HL-60 (cell line): Measurements from ENCODE around the gene PEX5L.

ENCODE experiments used
- GABPA ChIP-seq: IDR thresholded peaks from 2 replicates; pipeline ENCODE4 v1.6.1; 2012; ENCODE audit warnings: low read depth
- POLR2AphosphoS5 ChIP-seq: IDR thresholded peaks from 2 replicates; pipeline ENCODE4 v1.6.1; 2012; ENCODE audit warnings: low read depth
- TF ChIP-seq, protein P1 (sequence below): IDR thresholded peaks from one replicate; pipeline ENCODE4 v1.5.1; 2011; ENCODE audit warnings: low read length, control low read depth, inconsistent platforms; ENCODE audit not compliant: insufficient read depth

DNA sequence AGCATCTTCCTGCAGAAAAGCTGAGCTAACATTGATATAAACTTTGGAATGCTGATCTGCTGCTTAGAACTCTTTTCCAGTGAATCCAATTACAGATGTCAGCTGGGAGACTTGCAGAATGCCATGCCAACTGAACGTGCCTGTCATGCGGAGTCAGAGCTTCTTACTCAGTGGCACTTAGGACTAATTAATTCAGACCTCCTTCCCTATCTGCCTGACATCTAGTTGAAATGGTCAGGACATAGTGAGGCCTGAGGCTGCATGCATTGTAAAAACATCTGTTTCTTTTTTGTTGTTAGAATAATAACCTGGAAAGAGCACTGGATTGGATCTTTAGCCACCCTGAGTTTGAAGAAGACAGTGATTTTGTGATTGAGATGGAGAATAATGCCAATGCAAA lies 271.3 kb downstream of the PEX5L start:
- TF ChIP-seq, protein P1, sequence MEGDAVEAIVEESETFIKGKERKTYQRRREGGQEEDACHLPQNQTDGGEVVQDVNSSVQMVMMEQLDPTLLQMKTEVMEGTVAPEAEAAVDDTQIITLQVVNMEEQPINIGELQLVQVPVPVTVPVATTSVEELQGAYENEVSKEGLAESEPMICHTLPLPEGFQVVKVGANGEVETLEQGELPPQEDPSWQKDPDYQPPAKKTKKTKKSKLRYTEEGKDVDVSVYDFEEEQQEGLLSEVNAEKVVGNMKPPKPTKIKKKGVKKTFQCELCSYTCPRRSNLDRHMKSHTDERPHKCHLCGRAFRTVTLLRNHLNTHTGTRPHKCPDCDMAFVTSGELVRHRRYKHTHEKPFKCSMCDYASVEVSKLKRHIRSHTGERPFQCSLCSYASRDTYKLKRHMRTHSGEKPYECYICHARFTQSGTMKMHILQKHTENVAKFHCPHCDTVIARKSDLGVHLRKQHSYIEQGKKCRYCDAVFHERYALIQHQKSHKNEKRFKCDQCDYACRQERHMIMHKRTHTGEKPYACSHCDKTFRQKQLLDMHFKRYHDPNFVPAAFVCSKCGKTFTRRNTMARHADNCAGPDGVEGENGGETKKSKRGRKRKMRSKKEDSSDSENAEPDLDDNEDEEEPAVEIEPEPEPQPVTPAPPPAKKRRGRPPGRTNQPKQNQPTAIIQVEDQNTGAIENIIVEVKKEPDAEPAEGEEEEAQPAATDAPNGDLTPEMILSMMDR = no peak
- no peak for TF ChIP-seq POLR2AphosphoS5
- no peak for TF ChIP-seq GABPA
